C1 segment of cervical spinal cord (tissue), 14 donors: Measurements from ENCODE around the gene PSMD11.
"Not testable (repeated sequence)": the region's sequence is repeated elsewhere in the genome, so short reads cannot be mapped to it uniquely, and the experiment has no call there.

Source experiments
- DNase-seq, 14 donors: peaks; one replicate each; lab custom pipeline; 2025; lab: John Stamatoyannopoulos, UW

PSMD11 gene

GRCh38 chr17:32444301-32445073 lies at the start of gene PSMD11:
Gene PSMD11, plus strand, starts transcription at chr17:32444510. Its CDS starts 14 bp downstream, at chr17:32444524.
- peak; percentile 48 to 96 (median 90) for DNase-seq

- no peak for DNase-seq
These were observed 48.0 kb upstream of the PSMD11 start for GRCh38 chr17:32396343-32396742.

GRCh38 chr17:32398946-32399345 lies 45.4 kb upstream of the PSMD11 start:
- no peak for DNase-seq

- DNase-seq = not testable (repeated sequence)
These were observed 34.2 kb upstream of the PSMD11 start for GRCh38 chr17:32410085-32410484.

- no peak for DNase-seq
These were observed 17.4 kb upstream of the PSMD11 start for GRCh38 chr17:32426894-32427293.

DNA sequence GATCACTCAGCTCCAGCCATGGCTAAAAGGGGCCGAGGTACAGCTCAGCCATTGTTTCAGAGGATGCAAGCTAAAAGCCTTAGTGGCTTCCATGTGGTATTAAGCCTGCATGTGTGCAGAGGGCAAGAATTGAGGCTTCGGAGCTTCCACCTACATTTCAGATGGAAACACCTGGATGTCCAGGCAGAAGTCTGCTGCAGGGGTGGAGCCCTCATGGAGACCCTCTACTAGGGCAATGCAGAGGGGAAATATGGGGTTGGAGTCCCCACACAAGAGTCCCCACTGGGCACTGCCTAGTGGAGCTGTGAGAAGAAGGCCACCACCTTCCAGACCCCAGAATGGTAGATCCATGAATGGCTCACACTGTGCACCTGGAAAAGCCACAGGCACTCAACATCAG lies 14.7 kb upstream of the PSMD11 start:
- no peak for DNase-seq

DNA sequence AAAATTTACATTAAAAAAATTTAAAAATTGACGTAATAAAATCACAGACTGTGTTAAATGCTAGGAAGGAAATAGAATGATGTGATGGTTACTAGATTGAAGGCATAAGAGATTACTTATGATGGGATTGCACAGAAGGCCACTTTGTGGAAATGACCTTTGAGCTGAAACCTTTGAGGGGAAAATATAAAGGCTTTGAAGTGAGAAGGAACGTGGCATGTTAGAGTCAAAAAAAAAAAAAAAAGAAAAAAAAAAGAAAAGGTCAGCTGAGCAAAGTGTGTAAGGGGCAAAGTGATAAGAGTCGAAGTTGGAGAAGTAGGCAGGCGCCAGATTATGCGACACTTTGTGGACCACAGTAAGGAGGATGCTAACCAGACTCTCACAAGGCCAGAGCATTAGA lies 3.6 kb upstream of the PSMD11 start:
- DNase-seq = no peak

- DNase-seq = no peak
These were observed 2.4 kb upstream of the PSMD11 start for GRCh38 chr17:32441886-32442285.

DNA sequence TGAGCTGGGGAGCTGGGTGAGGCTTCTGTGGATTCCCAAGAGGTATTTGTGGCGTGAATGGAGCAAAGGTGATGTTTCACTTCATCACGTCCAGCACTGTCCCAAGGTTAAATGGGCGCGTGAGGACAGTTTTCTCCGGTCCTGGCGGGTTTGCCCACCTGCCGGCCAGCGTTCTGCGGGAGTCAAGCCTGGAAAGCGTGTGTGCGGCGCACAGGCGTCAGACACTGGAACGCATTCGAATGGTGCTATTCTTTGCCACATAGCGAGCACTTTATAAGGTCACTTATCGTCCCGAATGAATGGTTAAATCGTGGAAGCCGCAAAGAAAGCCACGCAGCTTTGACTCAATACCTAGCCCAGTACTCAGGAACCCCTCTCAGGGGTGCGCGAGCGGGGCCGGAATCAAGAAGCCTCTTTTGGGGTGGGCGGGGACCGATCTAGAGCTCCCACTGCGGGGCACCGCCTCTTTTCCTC lies 446 bp upstream of the PSMD11 start:
- DNase-seq = no peak

DNA sequence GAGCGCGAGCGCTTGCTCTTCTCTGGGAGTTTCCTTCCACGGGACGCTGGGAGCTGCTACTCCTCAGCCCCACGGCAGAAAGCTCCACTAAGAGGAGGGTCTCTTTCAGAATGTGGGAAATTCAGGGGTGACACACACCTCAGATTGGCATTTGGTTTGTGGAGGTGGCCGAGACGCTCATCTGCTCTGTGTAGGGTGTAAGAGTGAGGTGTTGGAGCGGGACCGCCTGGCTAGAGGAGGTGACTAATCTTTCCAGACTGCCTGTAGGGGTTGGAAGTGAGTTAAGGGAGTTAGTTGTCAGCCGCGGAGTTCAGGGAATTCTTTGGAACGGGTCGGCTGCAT lies 735 bp downstream of the PSMD11 start:
- peak in 3 of 14 donors; percentile 46 to 71 (median 46) for DNase-seq

GRCh38 chr17:32445497-32445896 lies 1.2 kb downstream of the PSMD11 start:
- no peak for DNase-seq

DNA sequence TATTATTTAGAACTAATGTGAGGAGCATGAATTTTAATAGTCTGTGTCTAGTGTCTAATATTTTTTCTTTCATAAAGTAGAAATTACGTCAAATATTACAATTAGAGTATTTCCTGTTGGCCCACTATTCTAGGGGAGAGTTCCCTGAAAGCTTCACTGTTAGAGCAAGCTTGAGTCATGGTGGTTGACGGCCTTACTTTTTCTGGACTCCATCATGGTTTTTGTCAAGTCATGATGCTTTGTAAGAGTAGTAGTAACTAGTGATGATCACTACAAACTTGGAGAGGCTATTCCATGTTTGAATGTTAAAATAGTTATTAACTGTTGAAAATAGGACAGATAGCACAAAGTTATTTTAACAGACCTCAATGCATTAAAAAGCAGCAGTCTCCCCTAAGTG lies 1.7 kb downstream of the PSMD11 start:
- DNase-seq = no peak

- DNase-seq = no peak
These were observed 2.6 kb downstream of the PSMD11 start for GRCh38 chr17:32446949-32447348.

- no peak for DNase-seq
These were observed 5.7 kb downstream of the PSMD11 start for GRCh38 chr17:32449963-32450362.

DNA sequence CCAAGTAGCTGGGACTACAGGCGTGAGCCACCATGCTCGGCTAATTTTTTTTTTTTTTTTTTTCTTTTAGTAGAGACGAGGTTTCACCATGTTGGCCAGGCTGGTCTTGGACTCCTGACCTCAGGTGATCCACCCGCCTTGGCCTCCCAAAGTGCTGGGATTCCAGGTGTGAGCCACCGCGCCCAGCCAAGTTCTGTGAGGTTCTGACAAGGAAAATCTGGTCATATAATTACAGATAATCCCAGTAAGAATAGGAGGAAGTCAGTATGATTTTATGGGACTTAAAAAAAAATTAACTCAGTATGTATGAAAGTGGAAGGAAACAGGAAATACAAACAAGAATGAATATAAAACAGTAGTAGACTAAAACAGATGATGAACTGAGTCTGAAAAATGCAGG lies 6.1 kb downstream of the PSMD11 start:
- not testable (repeated sequence) for DNase-seq

GRCh38 chr17:32451879-32452278 lies 7.6 kb downstream of the PSMD11 start:
- no peak for DNase-seq

DNA sequence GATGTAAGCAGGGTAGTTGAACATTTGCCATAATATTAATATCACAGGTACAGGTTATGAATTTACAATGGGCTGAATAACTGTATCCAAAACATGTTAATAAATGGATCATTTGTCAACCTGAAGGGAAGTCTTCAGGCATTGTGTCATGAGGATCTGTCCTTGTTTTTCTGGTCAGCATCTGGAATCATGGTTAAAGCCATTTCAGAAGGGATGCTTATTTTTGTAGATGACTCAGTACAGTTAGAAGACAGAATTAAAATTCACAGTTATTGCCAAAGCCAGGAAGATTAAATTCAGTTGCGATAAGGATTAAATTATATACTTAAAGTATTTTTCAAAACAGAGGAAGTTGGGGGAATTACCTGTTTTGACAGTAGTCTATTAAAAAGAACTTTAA lies 8.0 kb downstream of the PSMD11 start:
- no peak for DNase-seq

DNA sequence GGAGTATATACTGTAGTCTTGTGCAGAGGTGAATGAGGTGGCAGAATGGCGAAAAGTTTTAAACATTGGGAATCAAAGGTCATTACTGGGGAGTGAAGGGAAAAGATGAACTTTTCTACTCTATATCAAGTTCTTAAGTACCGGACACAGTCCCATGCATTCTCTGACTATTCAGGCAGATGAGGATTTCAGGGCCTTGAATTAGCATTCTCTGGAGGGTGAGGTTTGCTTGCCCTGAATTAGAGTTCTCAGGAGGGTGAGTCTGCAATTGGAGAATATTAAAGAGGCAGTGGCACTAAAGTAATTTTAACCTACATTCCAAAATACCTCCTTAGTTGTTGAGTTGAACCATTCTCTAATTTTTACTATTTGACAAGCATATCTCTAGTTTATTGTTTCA lies 9.1 kb downstream of the PSMD11 start:
- DNase-seq = no peak

GRCh38 chr17:32458371-32458770 lies 14.1 kb downstream of the PSMD11 start:
- DNase-seq = no peak

DNA sequence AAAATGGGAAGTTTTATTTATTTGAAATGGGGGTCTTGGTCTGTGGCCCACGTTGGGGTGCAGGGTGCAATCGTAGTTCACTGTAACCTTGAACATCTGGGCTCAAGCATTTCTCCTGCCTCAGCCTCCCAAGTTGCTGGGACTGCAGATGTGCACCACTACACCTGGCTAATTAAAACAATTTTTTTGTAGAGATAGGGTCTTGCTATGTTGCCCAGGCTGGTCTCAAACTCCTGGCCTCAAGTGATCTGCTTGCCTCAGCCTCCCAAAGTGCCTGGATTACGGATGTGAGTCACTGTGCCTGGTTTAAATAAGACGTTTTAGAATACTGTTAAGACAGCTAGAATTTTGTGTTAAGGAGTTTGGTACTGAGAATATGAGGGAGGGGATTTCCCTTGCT lies 15.7 kb downstream of the PSMD11 start:
- no peak for DNase-seq

- no peak for DNase-seq
These were observed 17.2 kb downstream of the PSMD11 start for GRCh38 chr17:32461498-32461852.

DNA sequence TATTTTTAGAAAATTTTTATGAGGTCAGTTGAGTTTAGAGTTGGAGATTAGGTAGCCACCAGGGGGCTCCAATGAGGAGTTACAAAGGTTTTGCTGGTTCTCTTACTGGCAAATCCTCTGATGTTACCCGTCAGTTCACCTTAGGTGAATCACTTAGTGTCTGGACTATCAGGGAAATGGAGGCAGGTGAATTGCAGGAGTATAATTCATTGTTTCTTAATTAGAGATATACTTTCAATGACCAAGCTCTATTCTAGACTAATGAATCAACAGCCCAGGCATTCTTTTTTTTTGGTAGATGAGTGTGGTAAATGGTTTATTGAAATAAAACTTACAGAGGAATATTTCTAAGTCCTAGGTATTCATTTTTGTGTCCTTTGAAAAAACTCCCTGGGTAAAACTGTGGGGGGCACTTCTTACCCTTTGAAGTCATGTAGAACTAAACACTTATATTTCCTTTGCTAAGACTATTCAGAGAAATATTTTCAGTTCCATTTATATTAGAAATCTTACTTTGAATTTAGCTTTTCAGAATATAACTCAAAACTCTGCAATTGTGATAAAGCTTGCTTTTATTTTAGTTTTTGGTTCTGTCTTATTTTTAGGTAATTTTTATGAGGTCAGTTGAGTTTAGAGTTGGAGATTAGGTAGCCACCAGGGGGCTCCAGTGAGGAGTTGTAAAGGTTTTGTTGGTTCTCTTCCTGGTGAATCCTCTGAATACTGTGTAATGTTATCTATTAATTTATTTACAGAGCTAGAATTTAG lies 17.7 kb downstream of the PSMD11 start:
- DNase-seq = peak in 4 of 14 donors; percentile 1 to 10 (median 8)

DNA sequence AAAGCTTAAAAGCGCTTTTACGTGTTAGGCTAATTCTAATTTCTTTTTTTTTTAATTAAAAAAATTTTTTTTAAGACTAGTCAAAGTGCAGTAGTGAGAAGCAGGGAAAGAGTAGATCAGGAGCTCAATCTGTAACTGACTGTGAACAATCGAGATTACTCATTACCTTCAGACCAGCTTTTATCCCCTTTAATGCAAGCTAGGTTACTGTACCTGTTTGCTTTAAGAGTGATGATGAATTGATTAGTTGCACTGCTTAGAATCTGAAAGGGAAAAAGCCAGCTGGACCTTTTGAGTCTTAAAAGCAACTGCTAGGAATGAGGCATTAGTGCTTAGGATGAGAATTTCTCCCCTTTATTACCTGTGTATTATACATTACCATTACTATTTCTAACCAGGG lies 19.0 kb downstream of the PSMD11 start:
- no peak for DNase-seq
